Amniotic epithelial cell (primary cell): Measurements from ENCODE around the gene EN1.

Source experiments
- DNase-seq: peaks from one replicate; pipeline ENCODE4 v3.0.0-alpha.2; 2010; ENCODE audit warnings: low read depth

The EN1 gene

GRCh38 chr2:118842661-118843482, 4.6 kb downstream of the EN1 start:
- DNase-seq = no peak

GRCh38 chr2:118841828-118842461, 5.5 kb downstream of the EN1 start:
- DNase-seq = no peak

- DNase-seq = no peak
Measured at GRCh38 chr2:118841450-118841827, 6.0 kb downstream of the EN1 start.

- DNase-seq = no peak
Measured at GRCh38 chr2:118838741-118839455, 8.6 kb downstream of the EN1 start.

GRCh38 chr2:118837621-118838020, 9.8 kb downstream of the EN1 start:
- DNase-seq = no peak

- DNase-seq = no peak
Measured at GRCh38 chr2:118837067-118837466, 10.4 kb downstream of the EN1 start.

- no peak for DNase-seq
Measured at GRCh38 chr2:118836411-118836930, 11.0 kb downstream of the EN1 start.

- no peak for DNase-seq
Measured at GRCh38 chr2:118835746-118836410, 11.6 kb downstream of the EN1 start.

GRCh38 chr2:118834901-118835745, 12.3 kb downstream of the EN1 start:
- no peak for DNase-seq

GRCh38 chr2:118834440-118834810, 13.0 kb downstream of the EN1 start:
- DNase-seq = no peak

- no peak for DNase-seq
Measured at GRCh38 chr2:118833716-118834439, 13.6 kb downstream of the EN1 start.

- DNase-seq = no peak
Measured at GRCh38 chr2:118832791-118833715, 14.4 kb downstream of the EN1 start.

GRCh38 chr2:118832071-118832790, 15.2 kb downstream of the EN1 start:
- no peak for DNase-seq

GRCh38 chr2:118830881-118831280, 16.6 kb downstream of the EN1 start:
- DNase-seq = no peak

GRCh38 chr2:118830118-118830517, 17.3 kb downstream of the EN1 start:
- no peak for DNase-seq

- no peak for DNase-seq
Measured at GRCh38 chr2:118826093-118826492, 21.4 kb downstream of the EN1 start.

GRCh38 chr2:118823633-118824032, 23.8 kb downstream of the EN1 start:
- DNase-seq = no peak

- DNase-seq = no peak
Measured at GRCh38 chr2:118822572-118822971, 24.9 kb downstream of the EN1 start.

- no peak for DNase-seq
Measured at GRCh38 chr2:118822015-118822414, 25.4 kb downstream of the EN1 start.
